ENCODE results near the gene MAL. TPM values are rescaled to one million over a fixed set of nuclear protein-coding genes. Genes with fewer than 3 reads are reported as not detected.

MAL gene
- total RNA-seq (10 to 100 TPM in 3 of 5 donors, 1 to 10 TPM in 2; 3.2 to 95.5 (median 15.8) TPM), polyA plus RNA-seq (100 to 1,000 TPM in 1 of 3 donors, 10 to 100 TPM in 2; 14.8 to 198 (median 67.2) TPM)
- long read RNA-seq, donor 1, partial matches to known transcripts = 0 of 2 reads
- long read RNA-seq, donor 1, other reads (novel, unspliced or antisense) = 0 of 2 reads
- long read RNA-seq, donor 2, transcript MAL-201 (4 exons, 1,112 nt) = major isoform, 5 of 5 reads
- long read RNA-seq, donor 2, partial matches to known transcripts = 0 of 5 reads
- long read RNA-seq, donor 2, other reads (novel, unspliced or antisense) = 0 of 5 reads
- long read RNA-seq, donor 3, transcript MAL-201 (4 exons, 1,112 nt) = major isoform, 7 of 27 reads
- long read RNA-seq, donor 3, partial matches to known transcripts = 20 of 27 reads
- long read RNA-seq, donor 3, other reads (novel, unspliced or antisense) = 0 of 27 reads
- long read RNA-seq, donor 4 = 0 reads
- long read RNA-seq, donor 5, transcript MAL-201 (4 exons, 1,112 nt) = major isoform, 6 of 20 reads
- long read RNA-seq, donor 5, partial matches to known transcripts = 14 of 20 reads
- long read RNA-seq, donor 5, other reads (novel, unspliced or antisense) = 0 of 20 reads
- long read RNA-seq, donor 6 = 0 reads
- long read RNA-seq, donor 7, partial matches to known transcripts = 0 of 2 reads
- long read RNA-seq, donor 7, other reads (novel, unspliced or antisense) = 0 of 2 reads
- long read RNA-seq, donor 8, transcript MAL-201 (4 exons, 1,112 nt) = major isoform, 17 of 17 reads
- long read RNA-seq, donor 8, partial matches to known transcripts = 0 of 17 reads
- long read RNA-seq, donor 8, other reads (novel, unspliced or antisense) = 0 of 17 reads
- long read RNA-seq, donor 9, transcript MAL-201 (4 exons, 1,112 nt) = major isoform, 10 of 42 reads
- long read RNA-seq, donor 9, partial matches to known transcripts = 32 of 42 reads
- long read RNA-seq, donor 9, other reads (novel, unspliced or antisense) = 0 of 42 reads
- long read RNA-seq, donor 10, partial matches to known transcripts = 0 of 1 reads
- long read RNA-seq, donor 10, other reads (novel, unspliced or antisense) = 0 of 1 reads

DNA sequence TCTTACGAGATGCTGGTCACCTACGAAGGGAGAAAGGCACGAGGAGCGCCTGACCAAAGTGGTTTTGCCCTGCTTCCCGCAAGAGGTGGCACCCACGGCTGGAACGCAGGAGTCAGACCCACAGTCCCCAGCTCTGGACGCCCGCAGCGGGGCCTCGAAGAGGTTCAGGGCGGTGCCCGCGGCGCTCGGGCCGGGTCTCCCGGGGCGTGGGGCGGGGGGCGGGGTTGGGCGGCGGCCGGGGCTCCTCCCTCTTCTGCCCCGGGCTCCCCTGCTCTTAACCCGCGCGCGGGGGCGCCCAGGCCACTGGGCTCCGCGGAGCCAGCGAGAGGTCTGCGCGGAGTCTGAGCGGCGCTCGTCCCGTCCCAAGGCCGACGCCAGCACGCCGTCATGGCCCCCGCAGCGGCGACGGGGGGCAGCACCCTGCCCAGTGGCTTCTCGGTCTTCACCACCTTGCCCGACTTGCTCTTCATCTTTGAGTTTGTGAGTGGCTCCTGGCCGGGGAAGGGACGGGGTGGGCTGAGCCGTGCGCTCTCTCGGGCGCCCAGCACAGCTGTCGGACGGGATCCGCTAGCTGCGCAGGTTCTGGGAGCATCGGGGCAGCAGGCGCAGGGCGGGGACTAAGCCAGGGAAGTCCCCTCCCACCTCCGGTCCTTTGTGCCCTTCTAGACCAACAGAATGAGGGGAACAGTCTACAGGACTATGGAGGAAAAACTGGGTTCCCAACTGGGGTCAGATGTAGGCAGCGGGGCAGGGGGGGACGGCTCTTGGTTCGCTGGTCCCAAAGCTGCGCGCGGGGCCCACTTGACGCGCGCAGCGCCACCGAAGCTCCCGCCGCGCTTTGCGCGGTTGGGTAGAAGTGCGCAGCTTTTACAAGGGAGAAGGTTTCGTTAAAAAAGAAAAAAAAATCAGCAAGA lies at the start of gene MAL:
MAL (plus strand) TSS at position 303 of the 914 bp plus-strand sequence; CDS start at position 388, 85 bp downstream.
- TF ChIP-seq, protein P1, sequence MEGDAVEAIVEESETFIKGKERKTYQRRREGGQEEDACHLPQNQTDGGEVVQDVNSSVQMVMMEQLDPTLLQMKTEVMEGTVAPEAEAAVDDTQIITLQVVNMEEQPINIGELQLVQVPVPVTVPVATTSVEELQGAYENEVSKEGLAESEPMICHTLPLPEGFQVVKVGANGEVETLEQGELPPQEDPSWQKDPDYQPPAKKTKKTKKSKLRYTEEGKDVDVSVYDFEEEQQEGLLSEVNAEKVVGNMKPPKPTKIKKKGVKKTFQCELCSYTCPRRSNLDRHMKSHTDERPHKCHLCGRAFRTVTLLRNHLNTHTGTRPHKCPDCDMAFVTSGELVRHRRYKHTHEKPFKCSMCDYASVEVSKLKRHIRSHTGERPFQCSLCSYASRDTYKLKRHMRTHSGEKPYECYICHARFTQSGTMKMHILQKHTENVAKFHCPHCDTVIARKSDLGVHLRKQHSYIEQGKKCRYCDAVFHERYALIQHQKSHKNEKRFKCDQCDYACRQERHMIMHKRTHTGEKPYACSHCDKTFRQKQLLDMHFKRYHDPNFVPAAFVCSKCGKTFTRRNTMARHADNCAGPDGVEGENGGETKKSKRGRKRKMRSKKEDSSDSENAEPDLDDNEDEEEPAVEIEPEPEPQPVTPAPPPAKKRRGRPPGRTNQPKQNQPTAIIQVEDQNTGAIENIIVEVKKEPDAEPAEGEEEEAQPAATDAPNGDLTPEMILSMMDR (IDR thresholded peaks at IDR 0.05) = no peak
- TF ChIP-seq POLR2A (IDR thresholded peaks at IDR 0.05) = no peak
- no peak for TF ChIP-seq EP300 (IDR thresholded peaks at IDR 0.05)
- no peak for TF ChIP-seq POLR2AphosphoS5 (IDR thresholded peaks at IDR 0.05)
- peak within 1 kb of the TSS; percentile 40 to 54 (median 48) for H3K4me3 ChIP-seq
- peaks cover 0 to 87% (median 47%) of the 10 kb centered on the region in 3 donors for H3K27me3 ChIP-seq
- peak within 1 kb of the TSS; percentile 33 to 81 (median 66) for H3K27ac ChIP-seq
- H3K9me3 ChIP-seq = no peaks in the 10 kb centered on the region
- WGBS, 5 donors = 1 to 3% (median 3%) methylated on average over 27 to 81 of the region's 81 CpGs
- H3K36me3 ChIP-seq = no peaks in the 10 kb centered on the region
- peak; percentile 40 to 81 for DNase-seq
- peaks cover 13 to 46% (median 23%) of the 10 kb centered on the region in 4 donors for H3K4me1 ChIP-seq
- intact Hi-C loops (cut with DNase I; ENCODE audit: low total_unique reads) = no loop called here

DNA sequence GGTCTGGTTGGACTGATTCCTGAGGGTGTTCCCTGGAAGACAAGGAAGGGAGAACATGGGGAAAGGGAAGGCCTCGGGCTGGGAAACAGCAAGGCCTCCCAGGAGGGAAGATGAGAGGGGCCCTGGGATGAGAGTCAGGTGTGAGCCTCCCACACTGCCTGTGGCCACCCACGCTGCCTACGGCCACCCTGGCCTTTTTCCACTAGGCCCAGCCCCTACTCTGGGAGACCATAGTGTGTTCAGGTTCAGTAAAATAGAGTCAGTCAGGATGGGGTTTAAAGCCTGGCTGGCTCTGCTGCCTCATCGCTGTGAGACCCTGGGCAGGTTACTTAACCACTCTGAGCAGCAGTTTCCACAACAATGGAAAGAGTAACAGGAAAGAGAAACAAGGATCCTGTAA lies 47.7 kb upstream of the MAL start:
- Histone ChIP-seq H3K4me3 (no peak overlapping the region), H3K27ac (no peak overlapping the region), H3K36me3 (no peaks in the 10 kb centered on the region), H3K4me1 (no peaks in the 10 kb centered on the region), H3K9me3 (no peaks in the 10 kb centered on the region), H3K27me3 (peaks cover 0 to 40% (median 3%) of the 10 kb centered on the region in 3 donors)
- no peak for DNase-seq
- TF ChIP-seq, protein P1 (IDR thresholded peaks at IDR 0.05) = no peak
- no peak for TF ChIP-seq EP300 (IDR thresholded peaks at IDR 0.05)
- TF ChIP-seq POLR2A (IDR thresholded peaks at IDR 0.05) = no peak
- TF ChIP-seq POLR2AphosphoS5 (IDR thresholded peaks at IDR 0.05) = no peak
- 69 to 86% (median 79%) methylated on average over 4 of the region's 4 CpGs for WGBS, 5 donors
- intact Hi-C loops (cut with DNase I; ENCODE audit: low total_unique reads) = no loop called here

DNA sequence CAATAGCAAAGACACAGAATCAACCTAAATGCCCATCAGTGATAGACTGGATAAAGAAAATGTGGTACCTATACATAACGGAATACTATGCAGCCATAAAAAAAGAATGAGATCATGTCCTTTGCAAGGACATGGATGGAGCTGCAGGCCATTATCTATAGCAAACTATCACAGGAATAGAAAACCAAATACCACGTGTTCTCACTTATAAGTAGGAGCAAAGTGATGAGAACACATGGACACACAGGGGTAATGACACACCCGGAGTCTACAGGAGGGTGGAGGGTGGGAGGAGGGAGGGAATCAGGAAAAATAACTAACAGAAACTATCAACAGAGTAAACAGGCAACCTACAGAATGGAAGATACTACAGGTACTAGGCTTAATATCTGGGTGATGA lies 46.6 kb upstream of the MAL start:
- Histone ChIP-seq H3K4me1 (no peaks in the 10 kb centered on the region), H3K27me3 (peaks cover 0 to 43% (median 3%) of the 10 kb centered on the region in 3 donors), H3K9me3 (no peaks in the 10 kb centered on the region), H3K4me3 (no peak overlapping the region), H3K36me3 (no peaks in the 10 kb centered on the region), H3K27ac (no peak overlapping the region)
- TF ChIP-seq POLR2AphosphoS5 (IDR thresholded peaks at IDR 0.05) (no peak), EP300 (IDR thresholded peaks at IDR 0.05) (no peak), POLR2A (IDR thresholded peaks at IDR 0.05) (no peak)
- TF ChIP-seq, protein P1 (IDR thresholded peaks at IDR 0.05) = no peak
- DNase-seq = no peak
- WGBS, 5 donors = 76 to 88% (median 81%) methylated on average over 3 of the region's 3 CpGs
- intact Hi-C loops (cut with DNase I; ENCODE audit: low total_unique reads) = no loop called here

Measured in stomach (tissue), 19 donors.